GM12891 (cell line): ENCODE data around the gene MSANTD3.

ENCODE experiments used
- POLR2A ChIP-seq: IDR thresholded peaks from 2 replicates; pipeline ENCODE4 v1.6.1; 2011; ENCODE audit warnings: low read depth, low read length, control low read depth
- POLR2AphosphoS5 ChIP-seq: IDR thresholded peaks from 2 replicates; pipeline ENCODE4 v1.6.1; 2011; ENCODE audit warnings: low read depth, low read length, control low read depth
- SPI1 ChIP-seq: IDR thresholded peaks from 2 replicates; pipeline ENCODE4 v1.6.1; 2011; ENCODE audit warnings: low read depth, low read length, control low read depth

DNA sequence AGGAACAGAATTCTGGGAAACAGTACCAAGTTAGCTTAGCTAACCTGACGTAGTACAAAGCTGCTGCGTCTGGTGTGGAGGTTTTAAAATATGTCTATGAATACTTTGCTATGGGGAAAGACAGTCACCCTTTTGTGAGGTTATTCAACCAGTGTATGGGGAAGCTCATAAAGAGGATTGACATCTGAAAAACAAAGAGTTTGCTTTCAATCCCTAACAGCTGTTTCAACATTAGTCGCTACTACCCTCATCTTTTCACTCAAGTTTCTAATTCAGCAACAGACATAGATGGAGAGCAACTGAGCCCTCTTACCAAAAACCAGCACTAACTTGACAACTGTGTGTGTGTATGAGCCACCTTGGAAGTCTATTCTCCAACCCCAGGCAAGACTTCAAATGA is 7.8 kb upstream of the MSANTD3 start:
- TF ChIP-seq POLR2A (no peak), SPI1 (no peak), POLR2AphosphoS5 (no peak)
